ENCODE measurements around the gene TTC28.
A peak's percentile ranks its signal among the peaks of the same experiment; 100 is the strongest.

TTC28 gene

GRCh38 chr22:28679611-28680287 lies at the start of gene TTC28:
TTC28 (minus strand) TSS chr22:28679840; CDS start chr22:28679723, 117 bp downstream.
- DNase-seq (ENCODE audit: low spot score): peak; percentile 49

DNA sequence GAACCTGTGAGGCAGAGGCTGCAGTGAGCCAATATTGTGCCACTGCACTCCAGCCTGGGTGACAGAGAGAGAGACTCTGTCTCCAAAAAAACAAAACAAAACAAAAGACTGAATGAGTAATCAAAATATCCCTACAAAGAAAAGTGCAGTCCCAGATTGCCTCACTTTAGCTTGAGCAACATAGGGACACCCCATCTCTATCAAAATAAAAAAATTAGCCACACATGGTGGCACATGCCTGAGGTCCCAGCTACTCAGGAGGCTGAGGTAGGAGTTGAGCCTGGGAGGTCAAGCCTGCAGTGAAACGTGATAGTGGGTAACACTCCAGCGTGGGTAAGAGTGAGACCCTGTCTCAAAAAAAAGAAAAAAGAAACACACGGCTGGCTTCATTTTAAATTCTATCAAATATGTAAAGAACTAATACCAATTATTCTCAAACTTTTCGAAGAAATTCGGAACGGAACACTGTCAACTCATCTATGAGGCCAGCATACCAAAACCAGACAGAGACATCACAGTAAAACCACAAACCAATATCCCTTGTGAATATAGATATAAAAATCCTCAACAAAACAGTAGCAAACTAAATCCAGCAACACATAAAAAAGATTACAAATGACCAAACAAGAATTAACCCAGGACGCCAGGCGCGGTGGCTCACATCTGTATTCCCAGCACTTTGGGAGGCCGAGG lies 49.1 kb upstream of the TTC28 start:
- DNase-seq (ENCODE audit: low spot score): no peak

GRCh38 chr22:28728002-28728401 lies 48.4 kb upstream of the TTC28 start:
- no peak for TF ChIP-seq CTCF (IDR thresholded peaks at IDR 0.05; ENCODE audit: extremely low read depth, missing control alignments)
- DNase-seq (ENCODE audit: low spot score): no peak

More for the DNA sequence above, 49.1 kb upstream of the TTC28 start:
- no peak for TF ChIP-seq CTCF (IDR thresholded peaks at IDR 0.05; ENCODE audit: extremely low read depth, missing control alignments)

GRCh38 chr22:28718044-28718443 lies 38.4 kb upstream of the TTC28 start:
- no peak for DNase-seq (ENCODE audit: low spot score)

GRCh38 chr22:28716686-28717085 lies 37.0 kb upstream of the TTC28 start:
- no peak for DNase-seq (ENCODE audit: low spot score)
- no peak for TF ChIP-seq CTCF (IDR thresholded peaks at IDR 0.05; ENCODE audit: extremely low read depth, missing control alignments)

More at GRCh38 chr22:28718044-28718443, 38.4 kb upstream of the TTC28 start:
- TF ChIP-seq CTCF (IDR thresholded peaks at IDR 0.05; ENCODE audit: extremely low read depth, missing control alignments): no peak

- TF ChIP-seq CTCF (IDR thresholded peaks at IDR 0.05; ENCODE audit: extremely low read depth, missing control alignments): no peak
- DNase-seq (ENCODE audit: low spot score): no peak
Measured at GRCh38 chr22:28715611-28716010, 36.0 kb upstream of the TTC28 start.

- no peak for DNase-seq (ENCODE audit: low spot score)
- TF ChIP-seq CTCF (IDR thresholded peaks at IDR 0.05; ENCODE audit: extremely low read depth, missing control alignments): no peak
Measured at GRCh38 chr22:28714043-28714628, 34.5 kb upstream of the TTC28 start.

Data from GM20000 (cell line).